ENCODE measurements around the gene SLC17A5. TPM values are rescaled to one million over a fixed set of nuclear protein-coding genes. Genes with fewer than 3 reads are reported as not detected.

Gene SLC17A5
- total RNA-seq, 2 experiments from 2014 or later: 5.3 to 6.2 TPM

GRCh38 chr6:73548458-73549446, 105.0 kb downstream of the SLC17A5 start:
- H3K27me3 ChIP-seq (ENCODE audit: control insufficient read depth in 1 of 2, insufficient read depth in 2 of 2, low read length in 2 of 2): no peaks in the 10 kb centered on the region
- no peak for DNase-seq
- ATAC-seq (ENCODE audit: poor library complexity): no peak
- intact Hi-C loops (cut with DNase I, micrococcal nuclease): no loop called here
- TF ChIP-seq CTCF (IDR thresholded peaks at IDR 0.05): no peak
- Mint-ChIP-seq H3K27ac (no peak overlapping the region), H3K27me3 (no peaks in the 10 kb centered on the region), H3K36me3 (ENCODE audit: low read depth) (no peaks in the 10 kb centered on the region), H3K4me1 (ENCODE audit: low read depth) (no peaks in the 10 kb centered on the region), H3K4me3 (no peak overlapping the region), H3K9me3 (no peaks in the 10 kb centered on the region)
- no peaks in the 10 kb centered on the region for H3K36me3 ChIP-seq (ENCODE audit: insufficient read depth, low read length)
- H3K9me3 ChIP-seq (ENCODE audit: control insufficient read depth in 1 of 2, insufficient read depth in 1 of 2, low read length in 2 of 2): no peaks in the 10 kb centered on the region
- ChIA-PET POLR2A (interaction anchor here (0.6 to 1.4 kb wide), 4 partner anchors 25 to 99 kb away, joined by 3 to 10 read pairs (median 3); partner anchors contain the start of gene EEF1A1), CTCF (interaction anchor here (0.7 to 1.4 kb wide), 4 partner anchors 21 to 62 kb away, joined by 3 to 4 read pairs (median 3); no protein-coding TSS in a partner anchor)
- no peak overlapping the region for H3K27ac ChIP-seq (ENCODE audit: low read depth in 1 of 2, low read length in 2 of 2)
- H3K4me3 ChIP-seq (ENCODE audit: low read length): no peak overlapping the region
- H3K4me1 ChIP-seq (ENCODE audit: insufficient read depth, low read length): no peaks in the 10 kb centered on the region

GRCh38 chr6:73547036-73547435, 106.8 kb downstream of the SLC17A5 start:
- POLR2A ChIA-PET: no interaction called here
- H3K4me3 ChIP-seq (ENCODE audit: low read length): no peak overlapping the region
- no peaks in the 10 kb centered on the region for H3K27me3 ChIP-seq (ENCODE audit: control insufficient read depth in 1 of 2, insufficient read depth in 2 of 2, low read length in 2 of 2)

More at GRCh38 chr6:73547036-73547435, 106.8 kb downstream of the SLC17A5 start:
- Mint-ChIP-seq H3K9me3 (no peaks in the 10 kb centered on the region), H3K4me3 (no peak overlapping the region), H3K4me1 (ENCODE audit: low read depth) (no peaks in the 10 kb centered on the region), H3K27me3 (no peaks in the 10 kb centered on the region), H3K27ac (no peak overlapping the region), H3K36me3 (ENCODE audit: low read depth) (no peaks in the 10 kb centered on the region)
- DNase-seq (no peak), ATAC-seq (ENCODE audit: poor library complexity) (no peak)
- TF ChIP-seq CTCF (IDR thresholded peaks at IDR 0.05): no peak
- intact Hi-C loops (cut with DNase I, micrococcal nuclease): no loop called here
- H3K4me1 ChIP-seq (ENCODE audit: insufficient read depth, low read length): no peaks in the 10 kb centered on the region
- no peaks in the 10 kb centered on the region for H3K36me3 ChIP-seq (ENCODE audit: insufficient read depth, low read length)
- CTCF ChIA-PET: no interaction called here
- no peak overlapping the region for H3K27ac ChIP-seq (ENCODE audit: low read depth in 1 of 2, low read length in 2 of 2)
- no peaks in the 10 kb centered on the region for H3K9me3 ChIP-seq (ENCODE audit: control insufficient read depth in 1 of 2, insufficient read depth in 1 of 2, low read length in 2 of 2)

Other genes starting within 250 kb of the SLC17A5 start
- gene CGAS, start 201.7 kb downstream of the SLC17A5 start, total RNA-seq: 10 to 100 TPM; 11.0 to 11.9 TPM
- gene MTO1, start 192.3 kb downstream of the SLC17A5 start, total RNA-seq: 10 to 100 TPM; 47.9 to 48.0 TPM
- gene EEF1A1, start 133.0 kb downstream of the SLC17A5 start, total RNA-seq: over 10,000 TPM; 15,669 to 16,465 TPM
- under 1 TPM; 0.75 to 0.80 TPM for gene CD109, start 42.2 kb upstream of the SLC17A5 start, total RNA-seq

Measured in CD4-positive, alpha-beta T cell (primary cell).